Non-pigmented ciliary epithelial cell (primary cell): Measurements from ENCODE around the gene SF3A2.

ENCODE experiments used
- DNase-seq: peaks from one replicate; pipeline ENCODE4 v3.0.0-alpha.2; 2010; ENCODE audit warnings: low read depth

Gene SF3A2

GRCh38 chr19:2226840-2227360, 9.7 kb upstream of the SF3A2 start:
- no peak for DNase-seq

- DNase-seq, result no peak
These were observed 9.0 kb upstream of the SF3A2 start for GRCh38 chr19:2227415-2228156.

GRCh38 chr19:2228157-2229030, 8.2 kb upstream of the SF3A2 start:
- DNase-seq, result no peak

GRCh38 chr19:2229103-2230032, 7.3 kb upstream of the SF3A2 start:
- no peak for DNase-seq

GRCh38 chr19:2230033-2230531, 6.5 kb upstream of the SF3A2 start:
- DNase-seq, result no peak

GRCh38 chr19:2230807-2231533, 5.7 kb upstream of the SF3A2 start:
- DNase-seq, result no peak

- DNase-seq, result no peak
These were observed 4.9 kb upstream of the SF3A2 start for GRCh38 chr19:2231621-2232221.

GRCh38 chr19:2232286-2233151, 4.1 kb upstream of the SF3A2 start:
- no peak for DNase-seq

- no peak for DNase-seq
These were observed 2.9 kb upstream of the SF3A2 start for GRCh38 chr19:2233601-2234280.

- no peak for DNase-seq
These were observed 1.6 kb upstream of the SF3A2 start for GRCh38 chr19:2234996-2235380.

GRCh38 chr19:2235381-2236063, 1.1 kb upstream of the SF3A2 start:
- no peak for DNase-seq

- DNase-seq, result no peak
These were observed 635 bp upstream of the SF3A2 start for GRCh38 chr19:2236064-2236313.

- no peak for DNase-seq
These were observed 636 bp downstream of the SF3A2 start for GRCh38 chr19:2237051-2237868.

- DNase-seq, result no peak
These were observed 1.2 kb downstream of the SF3A2 start for GRCh38 chr19:2237869-2238153.

GRCh38 chr19:2239173-2239572, 2.5 kb downstream of the SF3A2 start:
- no peak for DNase-seq

GRCh38 chr19:2239771-2240770, 3.4 kb downstream of the SF3A2 start:
- peak; percentile 14 for DNase-seq
